GM12801 (cell line): Measurements from ENCODE around the gene TOX3.

ENCODE experiments used
- TF ChIP-seq, protein P1 (sequence below): IDR thresholded peaks from one replicate; pipeline ENCODE4 v1.5.1; 2011; ENCODE audit warnings: control low read depth; ENCODE audit not compliant: insufficient read length; ENCODE audit errors: extremely low read depth

Gene TOX3

DNA sequence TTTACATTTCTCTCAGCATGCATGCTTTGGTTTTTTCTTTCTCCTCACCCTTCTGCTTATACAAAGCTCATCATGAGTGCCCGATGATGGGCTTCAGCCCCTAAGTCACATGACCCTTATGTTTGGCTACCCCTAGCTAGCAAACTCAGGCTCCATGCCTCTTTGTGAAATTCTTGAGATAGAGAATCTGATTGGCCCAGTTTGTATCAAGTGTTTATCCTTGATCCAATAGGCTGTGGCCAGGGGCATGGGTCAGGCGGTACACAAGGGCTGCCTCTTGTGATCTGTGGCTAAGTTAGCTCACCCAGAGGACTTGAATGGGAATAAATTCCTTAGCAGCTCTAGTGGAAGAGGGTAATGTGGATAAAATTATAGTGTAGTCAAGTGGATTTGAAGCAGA is 11.5 kb upstream of the TOX3 start:
- TF ChIP-seq, protein P1, sequence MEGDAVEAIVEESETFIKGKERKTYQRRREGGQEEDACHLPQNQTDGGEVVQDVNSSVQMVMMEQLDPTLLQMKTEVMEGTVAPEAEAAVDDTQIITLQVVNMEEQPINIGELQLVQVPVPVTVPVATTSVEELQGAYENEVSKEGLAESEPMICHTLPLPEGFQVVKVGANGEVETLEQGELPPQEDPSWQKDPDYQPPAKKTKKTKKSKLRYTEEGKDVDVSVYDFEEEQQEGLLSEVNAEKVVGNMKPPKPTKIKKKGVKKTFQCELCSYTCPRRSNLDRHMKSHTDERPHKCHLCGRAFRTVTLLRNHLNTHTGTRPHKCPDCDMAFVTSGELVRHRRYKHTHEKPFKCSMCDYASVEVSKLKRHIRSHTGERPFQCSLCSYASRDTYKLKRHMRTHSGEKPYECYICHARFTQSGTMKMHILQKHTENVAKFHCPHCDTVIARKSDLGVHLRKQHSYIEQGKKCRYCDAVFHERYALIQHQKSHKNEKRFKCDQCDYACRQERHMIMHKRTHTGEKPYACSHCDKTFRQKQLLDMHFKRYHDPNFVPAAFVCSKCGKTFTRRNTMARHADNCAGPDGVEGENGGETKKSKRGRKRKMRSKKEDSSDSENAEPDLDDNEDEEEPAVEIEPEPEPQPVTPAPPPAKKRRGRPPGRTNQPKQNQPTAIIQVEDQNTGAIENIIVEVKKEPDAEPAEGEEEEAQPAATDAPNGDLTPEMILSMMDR: no peak

DNA sequence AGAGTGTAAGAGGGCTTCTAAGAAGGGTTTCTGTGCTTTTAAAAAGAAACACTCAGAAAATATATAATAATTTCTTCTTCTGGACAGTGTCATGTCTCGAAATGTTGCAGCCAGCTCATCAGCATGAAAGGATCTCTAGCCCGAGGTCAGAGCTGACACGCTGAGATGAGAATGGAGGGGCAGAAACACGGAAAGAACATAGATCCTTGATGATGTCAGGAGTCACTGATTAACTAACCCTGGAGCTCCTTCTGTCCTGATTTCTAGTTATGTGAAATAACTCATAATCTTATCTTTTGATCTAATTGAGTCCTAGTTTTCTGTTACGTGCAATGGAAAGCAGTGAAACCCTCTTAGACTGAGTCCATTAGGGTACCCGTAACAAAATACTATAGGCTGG is 10.3 kb upstream of the TOX3 start:
- TF ChIP-seq, protein P1: no peak

DNA sequence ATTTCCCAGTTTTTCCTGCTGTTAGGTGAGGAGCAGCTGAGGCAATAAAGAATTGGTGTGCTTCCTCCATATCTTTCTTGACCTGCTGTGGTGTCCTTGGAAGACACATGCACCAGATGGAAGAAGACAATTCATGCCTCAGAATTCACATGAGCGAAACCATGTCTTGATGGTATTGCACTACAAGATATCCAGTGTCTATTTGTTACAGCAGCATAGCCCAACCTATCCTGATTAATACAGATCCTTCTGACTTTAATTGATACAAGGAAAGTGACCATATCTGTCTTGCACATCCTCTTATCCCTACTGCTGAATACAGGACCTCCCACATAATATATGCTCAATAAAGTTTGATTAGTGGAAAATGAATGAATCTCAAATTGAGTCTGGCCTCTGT is 9.1 kb upstream of the TOX3 start:
- TF ChIP-seq, protein P1: no peak

DNA sequence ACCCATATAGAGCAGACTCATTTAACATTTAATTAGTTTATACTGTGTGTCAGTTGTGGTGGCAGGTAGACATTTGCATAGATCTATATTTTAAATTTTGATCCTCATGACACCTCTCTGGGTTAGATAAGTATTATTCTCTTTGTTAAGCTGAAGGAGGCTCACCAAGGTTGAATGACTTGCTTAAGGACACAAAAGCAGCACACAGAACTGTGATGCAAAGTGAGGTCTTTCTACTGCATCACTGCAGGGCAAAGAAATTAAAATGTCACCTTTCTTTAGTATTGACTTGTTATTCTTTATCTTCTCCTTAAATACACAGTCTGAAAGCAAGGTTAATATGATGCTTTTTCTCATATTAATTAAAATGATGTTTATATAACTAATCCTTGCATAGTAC is 8.6 kb upstream of the TOX3 start:
- TF ChIP-seq, protein P1: no peak

DNA sequence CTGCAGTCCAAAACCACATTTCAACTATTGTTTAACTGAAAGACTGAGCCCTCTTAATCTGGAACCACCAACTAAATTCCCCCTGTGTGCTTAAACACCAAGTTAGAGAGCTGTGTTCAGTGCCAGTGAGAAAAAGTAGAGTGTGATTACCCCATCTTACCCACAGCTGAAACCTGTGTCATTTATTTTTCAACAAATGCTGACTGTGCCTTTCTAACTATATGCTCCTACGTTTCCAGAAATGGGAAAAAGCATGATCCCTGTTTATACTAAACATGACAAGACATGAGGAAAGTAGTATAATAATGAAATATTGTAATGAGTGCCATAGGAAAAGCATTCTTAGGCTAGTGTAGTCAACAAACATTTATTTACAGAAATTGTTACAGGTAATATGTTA is 7.4 kb upstream of the TOX3 start:
- TF ChIP-seq, protein P1: no peak

DNA sequence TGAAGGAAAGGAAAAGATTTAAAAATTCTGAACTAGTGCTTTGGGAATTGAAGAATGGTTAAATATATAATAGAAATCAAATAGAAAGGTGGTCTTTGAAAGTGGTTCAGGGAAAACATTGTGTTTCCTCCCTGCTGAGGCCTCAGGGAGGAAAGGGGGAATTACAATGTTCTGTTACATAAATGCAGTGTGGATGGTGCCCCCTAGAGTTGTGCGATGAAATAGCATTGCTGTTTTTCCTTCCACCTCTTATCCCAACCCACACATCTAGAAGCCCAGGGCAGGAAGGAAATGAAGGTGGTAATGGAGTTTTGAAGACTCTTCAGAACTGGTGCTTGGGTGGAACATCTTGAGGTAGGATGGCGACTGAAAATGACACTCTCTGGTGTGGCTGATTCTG is 6.4 kb upstream of the TOX3 start:
- TF ChIP-seq, protein P1: no peak

DNA sequence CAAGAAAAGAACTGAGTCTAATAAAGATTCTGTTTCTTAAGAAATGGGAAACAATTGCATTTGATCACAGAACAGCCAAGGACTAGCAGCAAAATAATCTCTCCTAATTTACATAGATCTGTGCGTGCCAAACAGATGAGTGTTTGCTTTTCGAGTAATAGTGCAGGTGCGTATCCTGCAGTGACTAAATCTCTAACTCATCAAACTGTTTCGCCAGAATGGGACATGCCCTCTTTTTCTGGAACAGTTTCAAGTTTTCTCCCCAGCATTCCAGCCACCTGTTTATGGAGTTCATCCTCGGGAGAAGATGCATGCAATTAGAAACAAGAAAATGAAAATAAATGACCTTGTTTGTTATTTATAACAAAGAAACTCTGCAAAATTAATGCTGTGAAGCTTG is 5.7 kb upstream of the TOX3 start:
- TF ChIP-seq, protein P1: no peak
